Stimulated activated CD4-positive, alpha-beta T cell treated with anti-CD3 and anti-CD28 coated beads, Interleukin-2, amount 100 ng/mL, for 4 hours (primary cell): ENCODE measurements around the gene IER2.
"Not testable (repeated sequence)": the region's sequence is repeated elsewhere in the genome, so short reads cannot be mapped to it uniquely, and the experiment has no call there.

Experiments used
- DNase-seq: peaks from one replicate; pipeline ENCODE4 v3.0.0-alpha.2; 2020; ENCODE audit warnings: low read depth

Gene IER2

DNA sequence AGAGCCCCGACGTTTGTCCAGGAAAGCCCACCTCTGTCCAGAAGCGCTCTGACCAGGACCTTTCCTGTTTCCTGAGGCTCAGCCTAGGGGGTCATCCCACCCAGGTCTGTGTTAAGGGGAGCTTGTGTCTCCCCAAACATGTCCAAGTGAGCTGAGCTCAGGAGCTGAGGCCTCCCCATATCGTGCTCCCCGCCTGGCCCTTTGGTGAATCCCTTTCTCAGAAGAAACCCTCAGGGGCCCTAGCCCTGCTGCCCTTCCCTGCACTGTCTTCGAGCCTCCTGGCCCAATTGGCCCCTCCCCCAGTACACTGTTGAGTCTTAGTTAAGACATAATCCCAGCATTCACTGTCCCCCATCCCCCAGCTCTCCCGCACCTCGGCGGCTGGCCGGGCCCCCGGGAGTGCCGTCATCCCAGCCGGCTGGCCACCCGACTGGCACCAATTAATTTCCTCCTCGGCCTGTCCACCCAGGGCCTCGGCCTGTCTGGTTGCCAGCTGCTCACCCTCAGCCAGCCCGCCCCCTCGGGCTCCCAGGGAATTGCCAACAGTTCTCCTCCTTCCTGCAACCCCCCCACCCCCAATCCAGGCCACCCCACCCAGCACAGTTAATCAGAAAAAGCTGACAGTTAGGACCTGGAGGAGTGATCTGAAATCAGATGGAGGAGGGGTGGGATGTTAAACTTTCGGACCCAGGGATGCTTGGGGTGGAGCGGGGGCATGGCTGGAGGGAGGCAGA, 13.6 kb downstream of the IER2 start:
- DNase-seq: no peak

- DNase-seq: no peak
Observed at GRCh38 chr19:13164343-13165161, 14.3 kb downstream of the IER2 start.

DNA sequence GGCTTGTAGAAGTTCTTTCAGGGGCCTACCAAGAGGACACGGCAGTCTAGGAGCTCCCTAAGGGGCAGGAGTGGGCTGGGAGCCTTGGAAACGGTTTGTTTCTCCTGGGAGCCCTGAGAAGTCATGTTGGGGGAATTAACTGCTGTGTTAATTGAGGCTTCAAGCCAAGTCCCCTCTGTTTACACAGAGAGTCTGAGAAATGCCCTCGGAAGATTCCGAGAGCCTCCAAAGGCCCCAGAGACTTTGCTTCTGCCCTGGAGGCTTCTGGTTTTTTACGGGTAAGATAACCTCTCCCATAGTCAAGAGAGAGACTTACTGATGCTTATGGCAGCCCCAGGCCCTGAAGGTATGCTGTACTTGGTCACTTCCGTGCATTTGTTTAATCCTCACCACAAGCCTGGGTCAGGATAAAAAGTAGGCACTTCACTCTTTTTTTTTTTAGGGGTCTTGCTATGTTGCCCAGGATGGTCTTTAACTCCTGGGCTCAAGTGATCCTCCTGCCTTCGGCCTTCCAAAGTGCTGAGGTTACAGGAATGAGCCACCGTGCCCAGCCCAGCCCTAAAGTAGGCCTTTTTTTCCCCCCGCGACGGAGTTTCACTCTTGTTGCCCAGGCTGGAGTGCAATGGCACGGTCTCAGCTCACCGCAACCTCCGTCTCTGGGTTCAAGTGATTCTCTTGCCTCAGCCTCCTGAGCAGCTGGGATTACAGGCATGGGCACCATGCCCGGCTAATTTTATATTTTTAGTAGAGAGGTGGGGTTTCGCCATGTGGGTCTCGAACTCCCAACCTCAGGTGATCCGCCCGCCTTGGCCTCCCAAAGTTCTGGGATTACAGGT, 15.2 kb downstream of the IER2 start:
- DNase-seq: no peak

DNA sequence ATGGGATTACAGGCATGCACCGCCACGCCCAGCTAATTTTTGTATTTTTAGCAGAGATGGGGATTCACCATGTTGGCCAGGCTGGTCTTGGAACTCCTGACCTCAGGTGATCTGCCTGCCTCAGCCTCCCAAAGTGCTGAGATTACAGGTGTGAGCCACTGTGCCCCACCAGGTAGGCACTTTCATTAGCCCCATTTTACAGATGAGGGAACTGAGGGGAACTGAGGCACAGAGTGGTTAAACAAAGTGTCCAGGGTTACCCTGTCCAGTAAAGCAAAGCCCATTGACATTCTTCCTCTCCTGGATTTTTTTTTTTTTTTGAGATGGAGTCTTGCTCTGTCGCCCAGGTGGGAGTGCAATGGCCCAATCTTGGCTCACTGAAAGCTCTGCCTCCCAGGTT, 15.9 kb downstream of the IER2 start:
- DNase-seq: not testable (repeated sequence)

- no peak for DNase-seq
Observed at GRCh38 chr19:13169769-13170168, 19.6 kb downstream of the IER2 start.

DNA sequence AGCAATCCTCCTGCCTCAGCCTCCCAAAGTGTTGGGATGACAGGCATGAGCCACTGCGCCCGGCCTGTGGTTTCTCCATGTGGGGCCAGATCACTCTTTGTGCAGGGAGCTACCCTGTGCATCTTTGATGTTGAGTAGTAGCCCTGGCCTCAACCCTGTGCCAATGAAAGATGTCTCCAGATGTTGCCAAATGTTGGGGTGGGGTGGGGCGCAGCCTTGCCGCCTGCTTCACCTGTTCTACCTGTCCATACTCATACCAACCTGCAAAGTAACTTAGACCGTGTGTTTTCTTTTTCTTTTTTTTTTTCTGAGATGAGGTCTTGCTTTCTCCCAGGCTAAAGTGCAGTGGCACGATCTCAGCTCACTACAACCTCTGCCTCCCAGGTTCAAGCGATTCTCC, 20.9 kb downstream of the IER2 start:
- DNase-seq: no peak

DNA sequence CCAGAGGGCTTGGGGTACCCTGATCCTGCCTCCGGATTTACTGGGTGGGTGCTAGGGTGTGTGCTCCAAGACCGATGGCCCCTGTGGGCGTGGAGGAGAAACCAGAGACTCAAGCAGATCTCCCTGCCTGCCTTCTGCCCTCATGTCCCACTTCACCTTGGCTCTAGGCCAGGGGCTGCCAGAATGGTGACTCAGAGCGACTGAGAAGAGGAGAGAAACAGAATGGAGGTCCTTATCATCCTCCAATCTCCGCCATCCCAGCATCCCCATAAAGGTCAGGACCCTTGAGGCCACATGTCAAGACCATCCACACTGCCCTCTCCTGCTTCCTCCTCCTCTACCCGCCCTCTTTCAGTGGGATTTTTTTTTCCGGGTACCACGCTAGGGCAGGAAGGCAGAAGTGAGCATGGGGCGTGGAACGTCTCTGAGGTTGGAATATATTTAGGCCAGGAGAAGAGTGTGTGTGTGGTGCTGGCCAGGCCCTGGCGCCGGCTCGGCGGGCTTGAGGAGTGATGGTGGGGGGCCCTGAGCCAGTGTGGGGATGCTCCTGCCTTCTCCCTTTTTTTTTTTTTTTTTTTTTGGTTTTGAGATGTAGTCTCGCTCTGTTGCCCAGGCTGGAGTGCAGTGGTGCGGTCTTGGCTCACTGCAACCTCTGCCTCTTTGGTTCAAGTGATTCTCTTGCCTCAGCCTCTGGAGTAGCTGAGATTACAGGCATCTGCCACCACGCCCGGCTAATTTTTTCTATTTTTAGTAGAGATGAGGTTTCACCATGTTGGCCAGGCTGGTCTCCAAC, 22.3 kb downstream of the IER2 start:
- DNase-seq: peak; percentile 81

DNA sequence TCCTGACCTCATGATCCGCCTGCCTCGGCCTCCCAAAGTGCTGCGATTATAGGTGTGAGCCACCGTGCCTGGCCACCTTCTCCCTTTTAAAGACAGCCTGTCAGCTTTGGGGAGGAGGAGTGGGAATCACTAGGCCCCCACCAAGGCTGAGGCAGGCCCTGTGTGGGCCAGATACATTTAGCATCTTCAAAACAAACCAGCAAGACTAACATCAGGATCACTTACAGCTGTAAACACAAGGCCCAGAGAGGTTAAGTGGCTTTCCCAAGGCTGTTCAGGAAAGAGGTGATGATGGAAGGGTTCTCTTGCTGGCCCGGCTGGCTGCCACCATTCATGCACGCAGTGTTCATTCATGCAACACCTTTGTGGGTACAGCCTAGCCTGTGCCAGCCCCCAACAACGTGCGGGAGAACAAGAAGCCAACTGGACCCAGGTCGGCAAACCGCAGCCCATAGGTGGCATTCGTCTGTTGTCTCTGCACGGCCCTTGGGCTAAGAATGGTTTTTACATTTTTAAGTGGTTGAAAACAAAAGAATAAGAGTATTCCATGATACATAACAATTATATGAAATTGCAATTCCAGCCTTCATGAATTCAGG, 23.0 kb downstream of the IER2 start:
- no peak for DNase-seq

DNA sequence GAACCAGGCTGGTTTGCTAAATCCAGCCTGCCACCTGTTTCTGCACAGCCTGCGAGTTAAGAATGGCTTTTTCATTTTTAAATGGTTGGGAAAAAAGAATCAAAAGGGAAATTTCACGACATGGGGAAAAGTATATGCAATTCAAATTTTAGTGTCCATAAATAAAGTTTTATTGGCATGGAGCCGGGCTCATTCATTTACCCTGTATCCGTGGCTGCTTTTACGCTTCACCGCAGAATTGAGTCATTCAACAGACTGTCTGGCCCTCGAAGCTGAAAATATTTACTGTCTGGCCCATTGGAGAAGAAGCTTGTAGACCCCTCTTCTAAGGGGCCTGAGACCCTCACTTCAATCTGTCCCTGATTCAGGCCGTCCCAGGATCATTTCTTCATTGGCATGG, 26.1 kb downstream of the IER2 start:
- no peak for DNase-seq

DNA sequence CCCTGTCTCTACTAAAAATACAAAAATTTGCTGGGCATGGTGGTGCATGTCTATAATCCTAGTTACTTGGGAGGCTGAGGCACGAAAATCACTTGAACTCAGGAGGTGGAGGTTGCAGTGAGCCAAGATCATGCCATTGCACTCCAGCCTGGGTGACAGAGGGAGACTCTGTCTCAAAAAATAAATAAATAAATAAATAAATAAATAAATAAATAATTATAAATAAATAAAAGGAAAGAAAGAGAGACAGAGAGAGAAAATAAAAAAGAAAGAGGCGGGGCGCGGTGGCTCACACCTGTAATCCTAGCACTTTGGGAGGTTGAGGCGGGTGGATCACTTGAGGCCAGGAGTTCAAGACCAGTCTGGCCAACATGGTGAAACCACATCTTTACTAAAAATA, 27.4 kb downstream of the IER2 start:
- DNase-seq: not testable (repeated sequence)

DNA sequence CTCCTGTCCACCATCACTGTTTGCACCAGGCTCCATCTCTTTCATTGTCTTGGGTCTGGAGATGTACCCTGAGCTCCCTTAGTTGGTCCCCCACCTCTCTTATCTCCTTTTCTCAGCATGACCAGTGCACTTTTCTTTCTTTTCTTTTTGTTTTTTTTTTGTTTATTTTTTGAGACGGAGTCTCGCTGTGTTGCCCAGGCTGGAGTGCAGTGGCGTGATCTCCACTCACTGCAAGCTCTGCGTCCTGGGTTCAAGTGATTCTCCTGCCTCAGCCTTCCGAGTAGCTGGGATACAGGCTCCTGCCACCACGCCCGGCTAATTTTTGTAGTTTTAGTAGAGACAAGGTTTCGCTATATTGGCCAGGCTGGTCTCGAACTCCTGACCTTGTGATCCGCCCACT, 28.1 kb downstream of the IER2 start:
- not testable (repeated sequence) for DNase-seq

DNA sequence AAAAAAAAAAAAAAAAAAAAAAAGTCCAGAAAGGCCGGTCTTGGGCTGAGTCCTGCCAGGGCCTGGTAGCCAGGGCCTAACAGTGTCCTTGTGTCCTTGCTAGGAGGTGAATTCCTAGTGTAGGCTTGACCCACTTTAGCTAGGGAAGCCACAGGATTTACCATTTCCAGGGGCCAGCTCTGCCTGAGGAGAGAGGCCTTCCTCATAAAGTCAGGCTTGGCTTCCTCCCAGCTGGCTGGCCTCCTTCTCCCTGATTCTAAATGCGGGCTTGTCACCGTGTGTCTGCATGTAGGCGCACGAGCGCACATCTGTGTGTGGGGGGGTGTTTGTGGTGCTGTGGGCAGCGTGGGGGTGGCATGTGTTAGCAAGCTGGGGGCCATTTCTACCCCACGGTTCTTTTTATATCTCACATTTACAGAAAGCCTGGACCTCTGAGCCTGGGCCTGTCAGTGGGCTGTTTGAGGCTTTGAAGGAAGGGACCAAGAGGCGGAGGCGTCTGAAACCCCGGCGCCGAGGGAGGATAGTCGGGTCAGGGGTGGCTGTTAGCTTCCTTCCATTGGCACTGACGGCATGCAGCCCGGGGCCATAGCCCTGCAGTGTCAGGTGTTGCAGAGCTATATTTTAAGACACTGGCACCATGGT, 31.7 kb downstream of the IER2 start:
- peak; percentile 29 for DNase-seq

DNA sequence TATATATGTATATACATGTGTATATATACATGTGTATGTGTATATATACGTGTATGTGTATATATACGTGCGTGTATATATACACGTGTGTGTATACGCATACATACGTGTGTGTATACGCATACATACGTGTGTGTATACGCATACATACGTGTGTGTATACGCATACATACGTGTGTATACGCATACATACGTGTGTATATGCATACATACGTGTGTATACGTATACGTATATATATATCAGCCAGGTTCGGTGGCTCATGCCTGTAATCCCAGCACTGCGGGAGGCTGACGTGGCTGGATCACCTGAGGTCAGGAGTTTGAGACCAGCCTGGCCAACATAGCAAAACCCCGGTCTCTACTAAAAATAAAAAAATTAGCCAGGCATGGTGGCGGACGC, 34.7 kb downstream of the IER2 start:
- DNase-seq: not testable (repeated sequence)

- DNase-seq: not testable (repeated sequence)
Observed at GRCh38 chr19:13185763-13186657, 35.8 kb downstream of the IER2 start.

DNA sequence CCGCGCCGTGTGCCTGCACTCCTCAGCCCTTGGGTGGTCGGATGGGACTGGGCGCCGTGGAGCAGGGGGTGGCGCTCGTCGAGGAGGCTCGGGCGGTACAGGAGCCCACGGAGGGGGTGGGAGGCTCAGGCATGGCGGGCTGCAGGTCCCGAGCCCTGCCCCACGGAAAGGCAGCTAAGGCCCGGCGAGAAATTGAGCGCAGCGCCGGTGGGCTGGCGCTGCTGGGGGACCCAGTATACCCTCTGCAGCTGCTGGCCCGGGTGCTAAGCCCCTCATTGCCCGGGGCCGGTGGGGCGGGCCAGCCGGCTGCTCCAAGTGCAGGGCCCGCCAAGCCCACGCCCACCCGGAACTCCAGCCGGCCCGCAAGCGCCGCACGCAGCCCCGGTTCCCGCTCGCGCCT, 36.5 kb downstream of the IER2 start:
- DNase-seq: not testable (repeated sequence)

DNA sequence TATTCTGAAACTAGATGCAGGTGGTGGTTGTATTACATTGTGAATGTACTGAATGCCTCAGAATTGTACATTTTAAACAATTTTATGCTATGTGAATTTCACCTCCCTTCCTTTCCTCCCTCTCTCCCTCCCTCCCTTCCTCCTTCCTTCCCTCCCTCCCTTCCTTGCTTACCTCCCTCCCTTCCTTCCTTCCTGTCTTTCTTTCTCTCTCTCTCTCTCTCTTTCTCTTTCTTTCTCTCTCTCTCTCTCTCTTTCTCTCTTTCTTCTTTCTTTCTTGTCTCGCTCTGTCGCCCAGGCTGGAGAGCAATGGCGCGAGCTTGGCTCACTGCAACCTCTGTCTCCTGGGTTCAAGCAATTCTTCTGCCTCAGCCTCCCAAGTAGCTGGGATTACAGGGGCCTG, 37.2 kb downstream of the IER2 start:
- no peak for DNase-seq

DNA sequence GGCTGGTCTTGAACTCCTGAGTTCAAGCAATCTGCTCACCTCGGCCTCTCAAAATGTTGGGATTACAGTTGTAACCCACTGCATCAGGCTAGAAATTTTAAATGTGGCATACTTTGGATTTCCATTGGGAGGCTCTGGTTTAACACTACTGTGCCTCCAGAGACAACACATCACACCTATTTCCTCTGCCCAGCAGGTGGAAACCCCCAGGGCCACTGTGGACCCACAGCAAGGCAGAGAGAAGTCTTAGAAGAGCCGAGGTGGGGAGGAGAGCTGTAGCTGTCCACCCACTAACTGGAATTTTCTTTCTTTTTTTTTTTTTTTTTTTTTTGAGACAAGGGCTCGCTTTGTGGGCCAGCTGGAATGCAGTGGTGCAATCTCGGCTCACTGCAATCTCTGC, 39.4 kb downstream of the IER2 start:
- no peak for DNase-seq

GRCh38 chr19:13190781-13191540, 40.8 kb downstream of the IER2 start:
- DNase-seq: no peak

GRCh38 chr19:13195678-13196077, 45.5 kb downstream of the IER2 start:
- peak; percentile 28 for DNase-seq
